GM23338 (cell line): ENCODE results near the gene CBS.

Experiments
- CREB1 ChIP-seq: fragments of 250-450 bp; sonication (Bioruptor Pico); IDR thresholded peaks from 2 replicates; pipeline ENCODE4 v1.5.0; 2020; ENCODE audit warnings: low read depth, mild to moderate bottlenecking, moderate library complexity
- CTCF ChIP-seq, 2 experiments: fragments of 200-600 bp in 1 of 2; sonication (generic) in 1 of 2; conservative IDR thresholded peaks; 2 replicates each; pipeline versions ENCODE4 v1.5.1 to v1.6.1; 2016 to 2017; ENCODE audit warnings: antibody characterized with exemption in 2 of 2, low read depth in 2 of 2, mild to moderate bottlenecking in 2 of 2, moderate library complexity in 1 of 2
- EZH2 ChIP-seq: fragments of 200-600 bp; sonication (generic); IDR thresholded peaks from one replicate; pipeline ENCODE4 v1.8.0; 2017; ENCODE audit warnings: antibody characterized with exemption, mild to moderate bottlenecking, low read depth; ENCODE audit not compliant: unreplicated experiment
- EZH2phosphoT487 ChIP-seq: fragments of 200-600 bp; sonication (generic); IDR thresholded peaks from one replicate; pipeline ENCODE4 v1.8.1; 2018; ENCODE audit warnings: antibody characterized with exemption; ENCODE audit not compliant: unreplicated experiment
- JUNB ChIP-seq: IDR thresholded peaks from one replicate; pipeline ENCODE4 v1.6.1; 2016; ENCODE audit warnings: antibody characterized with exemption; ENCODE audit not compliant: unreplicated experiment
- POLR2AphosphoS5 ChIP-seq: IDR thresholded peaks from 2 replicates; pipeline ENCODE4 v1.6.1; 2016; ENCODE audit warnings: antibody characterized with exemption, low read depth

- no peak for TF ChIP-seq CTCF (conservative IDR thresholded peaks at IDR 0.05; ENCODE audit: low read depth in 2 of 2)
- TF ChIP-seq POLR2AphosphoS5, result no peak
- TF ChIP-seq EZH2phosphoT487, result no peak
- no peak for TF ChIP-seq CREB1 (CRISPR knock-in tag)
- no peak for TF ChIP-seq JUNB
- TF ChIP-seq EZH2, result no peak
Observed at GRCh38 chr21:43025636-43026180, 49.9 kb downstream of the CBS start.
